Fibroblast of lung (primary cell): ENCODE measurements around the gene SAMD11.

Source experiments
- EZH2 ChIP-seq: IDR thresholded peaks from 2 replicates; pipeline ENCODE4 v1.5.1; 2012; ENCODE audit warnings: low read length, control low read depth, mild to moderate bottlenecking; ENCODE audit errors: missing control alignments
- TF ChIP-seq, protein P1 (sequence below), 2 donors: IDR thresholded peaks in 1 of 2; conservative IDR thresholded peaks in 1 of 2; 1 replicate in 1 of 2; 2 replicates in 1 of 2; pipeline ENCODE4 v1.5.1; 2011 to 2012; ENCODE audit warnings: low read length in 2 of 2, control low read depth in 1 of 2, inconsistent platforms in 1 of 2, low read depth in 1 of 2, mild to moderate bottlenecking in 1 of 2

DNA sequence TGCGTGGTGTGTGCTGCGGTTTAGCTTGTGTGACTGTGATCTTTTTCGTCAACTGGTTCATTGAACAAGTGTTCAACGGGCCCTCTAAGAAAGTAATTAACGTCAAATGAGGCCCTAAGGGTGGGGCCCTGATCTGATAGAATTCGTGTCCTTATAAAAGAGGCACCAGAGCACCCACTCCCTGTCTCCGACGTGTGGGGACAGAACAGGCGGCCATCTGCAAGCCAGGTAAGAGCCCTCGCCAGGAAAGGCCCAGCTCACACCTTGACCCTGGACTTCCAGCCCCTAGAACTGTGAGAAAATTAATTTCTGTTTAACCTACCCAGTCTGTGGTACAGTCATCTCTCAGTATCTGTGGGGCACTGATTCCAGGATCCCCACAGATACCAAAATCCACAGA lies 20.4 kb upstream of the SAMD11 start:
- TF ChIP-seq, protein P1, sequence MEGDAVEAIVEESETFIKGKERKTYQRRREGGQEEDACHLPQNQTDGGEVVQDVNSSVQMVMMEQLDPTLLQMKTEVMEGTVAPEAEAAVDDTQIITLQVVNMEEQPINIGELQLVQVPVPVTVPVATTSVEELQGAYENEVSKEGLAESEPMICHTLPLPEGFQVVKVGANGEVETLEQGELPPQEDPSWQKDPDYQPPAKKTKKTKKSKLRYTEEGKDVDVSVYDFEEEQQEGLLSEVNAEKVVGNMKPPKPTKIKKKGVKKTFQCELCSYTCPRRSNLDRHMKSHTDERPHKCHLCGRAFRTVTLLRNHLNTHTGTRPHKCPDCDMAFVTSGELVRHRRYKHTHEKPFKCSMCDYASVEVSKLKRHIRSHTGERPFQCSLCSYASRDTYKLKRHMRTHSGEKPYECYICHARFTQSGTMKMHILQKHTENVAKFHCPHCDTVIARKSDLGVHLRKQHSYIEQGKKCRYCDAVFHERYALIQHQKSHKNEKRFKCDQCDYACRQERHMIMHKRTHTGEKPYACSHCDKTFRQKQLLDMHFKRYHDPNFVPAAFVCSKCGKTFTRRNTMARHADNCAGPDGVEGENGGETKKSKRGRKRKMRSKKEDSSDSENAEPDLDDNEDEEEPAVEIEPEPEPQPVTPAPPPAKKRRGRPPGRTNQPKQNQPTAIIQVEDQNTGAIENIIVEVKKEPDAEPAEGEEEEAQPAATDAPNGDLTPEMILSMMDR (conservative IDR thresholded peaks at IDR 0.05 in 1 of 2, IDR thresholded peaks at IDR 0.05 in 1 of 2; ENCODE audit: low read depth in 1 of 2, low read length in 2 of 2) = no peak
- TF ChIP-seq EZH2 = no peak
